Measurements from ENCODE around the gene ANXA9. TPM values are rescaled to one million over a fixed set of nuclear protein-coding genes. Genes with fewer than 3 reads are reported as not detected.

The ANXA9 gene
- total and polyA plus RNA-seq, 2 donors from 2014 or later, result 3.3 to 38.5 TPM

DNA sequence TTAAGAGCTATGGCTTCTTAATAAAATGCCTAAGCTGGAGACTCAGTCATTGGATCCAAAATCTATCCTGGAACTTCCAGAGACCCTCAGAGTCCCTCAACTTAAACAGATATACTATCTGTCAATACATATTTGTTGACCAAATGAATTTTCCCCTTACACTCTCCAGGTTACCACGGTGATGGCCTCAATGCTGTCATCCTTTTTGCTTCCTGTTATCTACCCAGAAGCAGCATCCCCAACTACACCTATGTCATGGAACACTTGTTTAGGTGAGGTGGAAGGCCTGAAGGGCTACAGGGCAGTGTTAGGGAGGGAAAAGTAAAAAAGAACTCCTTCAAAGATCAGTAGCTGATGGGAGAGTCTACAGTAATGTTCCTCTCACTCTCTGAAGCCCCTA lies 61.1 kb downstream of the ANXA9 start:
- no peak overlapping the region for H3K4me3 ChIP-seq (ENCODE audit: low read length in 3 of 3)
- no peak overlapping the region for H3K27ac ChIP-seq (ENCODE audit: low read depth in 2 of 2, low read length in 2 of 2)
- TF ChIP-seq, protein P1, sequence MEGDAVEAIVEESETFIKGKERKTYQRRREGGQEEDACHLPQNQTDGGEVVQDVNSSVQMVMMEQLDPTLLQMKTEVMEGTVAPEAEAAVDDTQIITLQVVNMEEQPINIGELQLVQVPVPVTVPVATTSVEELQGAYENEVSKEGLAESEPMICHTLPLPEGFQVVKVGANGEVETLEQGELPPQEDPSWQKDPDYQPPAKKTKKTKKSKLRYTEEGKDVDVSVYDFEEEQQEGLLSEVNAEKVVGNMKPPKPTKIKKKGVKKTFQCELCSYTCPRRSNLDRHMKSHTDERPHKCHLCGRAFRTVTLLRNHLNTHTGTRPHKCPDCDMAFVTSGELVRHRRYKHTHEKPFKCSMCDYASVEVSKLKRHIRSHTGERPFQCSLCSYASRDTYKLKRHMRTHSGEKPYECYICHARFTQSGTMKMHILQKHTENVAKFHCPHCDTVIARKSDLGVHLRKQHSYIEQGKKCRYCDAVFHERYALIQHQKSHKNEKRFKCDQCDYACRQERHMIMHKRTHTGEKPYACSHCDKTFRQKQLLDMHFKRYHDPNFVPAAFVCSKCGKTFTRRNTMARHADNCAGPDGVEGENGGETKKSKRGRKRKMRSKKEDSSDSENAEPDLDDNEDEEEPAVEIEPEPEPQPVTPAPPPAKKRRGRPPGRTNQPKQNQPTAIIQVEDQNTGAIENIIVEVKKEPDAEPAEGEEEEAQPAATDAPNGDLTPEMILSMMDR (IDR thresholded peaks at IDR 0.05; ENCODE audit: borderline replicate concordance, extremely low read depth, insufficient read depth), result no peak
- H3K9me3 ChIP-seq (ENCODE audit: control insufficient read depth in 2 of 3, insufficient read depth in 1 of 3, low read length in 3 of 3), result no peaks in the 10 kb centered on the region
- DNase-seq (no peak), FAIRE-seq (no peak)
- no peaks in the 10 kb centered on the region for H3K36me3 ChIP-seq (ENCODE audit: control insufficient read depth in 2 of 3, insufficient read depth in 3 of 3, low read length in 3 of 3)
- intact Hi-C loops (cut with DNase I), result no loop called here
- H3K27me3 ChIP-seq (ENCODE audit: control insufficient read depth, insufficient read depth, low read length), result no peaks in the 10 kb centered on the region
- H3K4me1 ChIP-seq (ENCODE audit: control insufficient read depth in 2 of 3, insufficient read depth in 2 of 3, low read depth in 1 of 3, low read length in 3 of 3), result peaks cover 0 to 3% (median 2%) of the 10 kb centered on the region in 3 donors
- H3K9ac ChIP-seq (ENCODE audit: low read length in 3 of 3), result no peak overlapping the region

Other genes starting within 250 kb of the ANXA9 start
- 109 TPM for gene CTSS, start 216.5 kb upstream of the ANXA9 start, total RNA-seq
- 5.3 TPM for gene CTSS, start 216.5 kb upstream of the ANXA9 start, polyA plus RNA-seq (ENCODE audit: insufficient read depth, low read depth, low replicate concordance)
- gene CTSK, start 174.0 kb upstream of the ANXA9 start, total RNA-seq, result 16.8 TPM
- gene CTSK, start 174.0 kb upstream of the ANXA9 start, polyA plus RNA-seq (ENCODE audit: insufficient read depth, low read depth, low replicate concordance), result 11.6 TPM
- gene ARNT, start 105.7 kb upstream of the ANXA9 start, total RNA-seq, result 46.0 TPM
- 13.0 TPM for gene ARNT, start 105.7 kb upstream of the ANXA9 start, polyA plus RNA-seq (ENCODE audit: insufficient read depth, low read depth, low replicate concordance)
- gene CTXND2, start 95.2 kb upstream of the ANXA9 start, total RNA-seq, result not detected
- not detected for gene CTXND2, start 95.2 kb upstream of the ANXA9 start, polyA plus RNA-seq (ENCODE audit: insufficient read depth, low read depth, low replicate concordance)
- 51.6 TPM for gene SETDB1, start 55.9 kb upstream of the ANXA9 start, total RNA-seq
- 12.1 TPM for gene SETDB1, start 55.9 kb upstream of the ANXA9 start, polyA plus RNA-seq (ENCODE audit: insufficient read depth, low read depth, low replicate concordance)
- 268 TPM for gene CERS2, start 7.5 kb upstream of the ANXA9 start, total RNA-seq
- 258 TPM for gene CERS2, start 7.5 kb upstream of the ANXA9 start, polyA plus RNA-seq (ENCODE audit: insufficient read depth, low read depth, low replicate concordance)
- gene MINDY1, start 24.6 kb downstream of the ANXA9 start, total RNA-seq, result 33.5 TPM
- 35.1 TPM for gene MINDY1, start 24.6 kb downstream of the ANXA9 start, polyA plus RNA-seq (ENCODE audit: insufficient read depth, low read depth, low replicate concordance)
- gene PRUNE1, start 26.2 kb downstream of the ANXA9 start, total RNA-seq, result 24.0 TPM
- gene PRUNE1, start 26.2 kb downstream of the ANXA9 start, polyA plus RNA-seq (ENCODE audit: insufficient read depth, low read depth, low replicate concordance), result 25.6 TPM
- gene BNIPL, start 54.3 kb downstream of the ANXA9 start, total RNA-seq, result 0.54 TPM
- gene BNIPL, start 54.3 kb downstream of the ANXA9 start, polyA plus RNA-seq (ENCODE audit: insufficient read depth, low read depth, low replicate concordance), result 3.1 TPM
- gene C1orf56, start 65.5 kb downstream of the ANXA9 start, total RNA-seq, result 6.2 TPM
- gene C1orf56, start 65.5 kb downstream of the ANXA9 start, polyA plus RNA-seq (ENCODE audit: insufficient read depth, low read depth, low replicate concordance), result 12.8 TPM
- 107 TPM for gene CDC42SE1, start 77.3 kb downstream of the ANXA9 start, total RNA-seq
- gene CDC42SE1, start 77.3 kb downstream of the ANXA9 start, polyA plus RNA-seq (ENCODE audit: insufficient read depth, low read depth, low replicate concordance), result 36.6 TPM
- 1.4 TPM for gene MLLT11, start 78.1 kb downstream of the ANXA9 start, total RNA-seq
- 2.3 TPM for gene MLLT11, start 78.1 kb downstream of the ANXA9 start, polyA plus RNA-seq (ENCODE audit: insufficient read depth, low read depth, low replicate concordance)
- gene GABPB2, start 88.5 kb downstream of the ANXA9 start, total RNA-seq, result 20.5 TPM
- gene GABPB2, start 88.5 kb downstream of the ANXA9 start, polyA plus RNA-seq (ENCODE audit: insufficient read depth, low read depth, low replicate concordance), result 4.7 TPM
- gene SEMA6C, start 164.3 kb downstream of the ANXA9 start, total RNA-seq, result 7.6 TPM
- gene SEMA6C, start 164.3 kb downstream of the ANXA9 start, polyA plus RNA-seq (ENCODE audit: insufficient read depth, low read depth, low replicate concordance), result 17.4 TPM
- gene TNFAIP8L2, start 174.4 kb downstream of the ANXA9 start, total RNA-seq, result 6.3 TPM
- 1.8 TPM for gene TNFAIP8L2, start 174.4 kb downstream of the ANXA9 start, polyA plus RNA-seq (ENCODE audit: insufficient read depth, low read depth, low replicate concordance)
- 7.9 TPM for gene LYSMD1, start 183.6 kb downstream of the ANXA9 start, total RNA-seq
- gene LYSMD1, start 183.6 kb downstream of the ANXA9 start, polyA plus RNA-seq (ENCODE audit: insufficient read depth, low read depth, low replicate concordance), result 9.1 TPM
- 33.4 TPM for gene SCNM1, start 183.9 kb downstream of the ANXA9 start, total RNA-seq
- gene SCNM1, start 183.9 kb downstream of the ANXA9 start, polyA plus RNA-seq (ENCODE audit: insufficient read depth, low read depth, low replicate concordance), result 57.7 TPM
- gene TMOD4, start 193.7 kb downstream of the ANXA9 start, total RNA-seq, result 0.66 TPM
- gene TMOD4, start 193.7 kb downstream of the ANXA9 start, polyA plus RNA-seq (ENCODE audit: insufficient read depth, low read depth, low replicate concordance), result 0.65 TPM
- gene VPS72, start 207.9 kb downstream of the ANXA9 start, total RNA-seq, result 52.6 TPM
- gene VPS72, start 207.9 kb downstream of the ANXA9 start, polyA plus RNA-seq (ENCODE audit: insufficient read depth, low read depth, low replicate concordance), result 38.2 TPM
- 49.0 TPM for gene PIP5K1A, start 216.3 kb downstream of the ANXA9 start, total RNA-seq
- 15.5 TPM for gene PIP5K1A, start 216.3 kb downstream of the ANXA9 start, polyA plus RNA-seq (ENCODE audit: insufficient read depth, low read depth, low replicate concordance)